HG03521 (cell line): ENCODE results near the gene UBALD2.
"Not testable (repeated sequence)": the region's sequence is repeated elsewhere in the genome, so short reads cannot be mapped to it uniquely, and the experiment has no call there.

ENCODE experiments used
- ATAC-seq: cut with Tn5 transposase; IDR thresholded peaks from one replicate; pipeline ENCODE4 v1.9.1; 2021; ENCODE audit warnings: mild to moderate bottlenecking, moderate library complexity; ENCODE audit not compliant: unreplicated experiment

UBALD2 gene

DNA sequence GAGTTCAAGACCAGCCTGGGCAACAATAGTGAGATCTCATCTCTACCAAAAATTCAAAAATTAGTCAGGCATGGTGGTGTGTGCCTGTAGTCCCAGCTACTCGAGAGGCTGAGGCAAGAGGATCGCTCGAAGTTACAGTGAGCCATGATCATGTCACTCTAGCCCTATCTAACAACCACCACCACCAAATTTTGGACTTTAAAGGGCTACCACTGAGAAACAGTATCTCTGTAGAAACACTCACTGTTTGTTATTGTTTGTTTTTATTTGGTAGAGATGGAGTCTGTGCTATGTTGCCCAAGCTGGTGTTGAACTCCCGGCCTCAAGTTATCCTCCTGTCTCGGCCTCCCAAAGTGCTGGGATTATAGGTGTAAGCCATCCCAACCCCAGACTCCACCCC lies 1.3 kb upstream of the UBALD2 start:
- no peak for ATAC-seq

DNA sequence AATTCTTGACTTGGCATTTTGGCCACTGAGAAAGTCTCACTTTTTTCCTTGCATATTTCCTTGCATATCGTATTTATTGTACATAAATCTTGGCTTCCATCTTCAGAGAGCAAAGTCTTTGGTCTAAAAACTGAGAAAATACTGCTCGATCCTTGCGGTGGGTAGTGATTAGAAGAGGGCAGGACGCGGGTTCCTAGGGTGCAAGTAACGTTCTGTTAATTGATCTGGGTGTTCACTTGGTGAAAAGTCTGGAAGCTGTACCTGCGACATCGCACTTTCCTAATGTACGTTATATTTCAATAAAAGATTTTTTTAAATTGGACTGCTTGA lies 758 bp upstream of the UBALD2 start:
- ATAC-seq = no peak

DNA sequence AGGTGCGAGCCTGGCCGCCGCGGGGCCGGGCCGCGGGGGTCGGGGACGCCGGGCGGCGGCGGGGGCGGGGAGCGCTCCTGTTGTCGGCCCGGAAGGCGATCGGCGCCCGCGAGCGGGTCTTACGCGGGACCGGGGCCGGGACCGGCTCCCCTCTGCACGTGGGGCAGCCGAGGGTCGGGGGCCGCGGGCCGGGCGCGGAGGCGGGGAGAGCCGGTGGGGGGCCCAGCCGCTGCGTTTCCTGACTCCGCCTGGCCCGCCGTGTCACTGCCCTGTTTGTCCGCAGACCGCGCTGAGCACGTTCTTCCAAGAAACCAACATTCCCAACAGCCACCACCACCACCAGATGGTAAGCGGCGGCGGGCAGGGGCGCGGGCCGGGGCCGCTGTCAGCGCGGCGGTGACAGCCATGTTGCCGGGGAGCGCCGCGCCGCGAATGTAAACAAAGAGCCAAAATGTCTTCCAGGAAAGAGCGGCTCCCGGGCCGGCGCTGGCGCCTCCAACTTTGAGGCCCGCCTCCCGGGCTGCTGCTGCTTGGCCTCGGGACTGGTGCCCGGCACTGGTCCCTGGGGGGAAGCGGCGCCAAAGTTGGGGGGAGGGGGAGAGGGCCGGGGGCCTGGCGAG lies 586 bp downstream of the UBALD2 start:
- no peak for ATAC-seq

DNA sequence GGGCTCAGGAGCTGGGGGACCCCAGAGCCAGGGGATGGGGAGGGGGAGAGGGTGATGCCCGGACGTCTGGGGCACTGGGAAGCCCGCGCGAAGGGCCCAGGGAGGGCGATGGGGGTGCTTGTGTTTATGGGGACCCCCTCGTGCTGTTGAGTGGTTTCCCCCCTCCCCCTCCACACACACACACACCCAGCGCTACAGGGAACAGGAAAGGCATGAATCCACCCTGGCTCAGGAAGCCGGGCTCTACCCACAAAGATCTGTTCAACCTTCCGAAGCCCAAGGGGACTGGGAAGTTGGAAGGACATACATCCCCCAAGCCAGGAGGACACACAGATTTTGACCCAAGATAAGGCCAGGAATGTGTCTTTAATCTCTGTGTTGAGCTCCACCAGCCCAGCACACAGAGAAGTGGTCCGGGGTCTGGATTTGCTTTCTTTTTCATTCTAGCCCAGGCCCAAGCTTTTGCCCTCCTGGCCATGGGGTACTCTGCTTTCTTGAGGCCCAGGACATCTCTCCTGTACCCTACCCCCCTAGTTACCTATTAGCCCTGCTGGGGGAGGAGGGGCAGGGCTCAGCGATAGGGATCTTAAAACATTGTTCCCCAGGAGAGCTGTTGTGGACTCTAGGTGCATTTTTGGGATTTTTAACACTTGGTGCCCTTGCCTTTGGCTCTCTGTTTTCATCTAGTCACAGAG lies 1.2 kb downstream of the UBALD2 start:
- no peak for ATAC-seq

DNA sequence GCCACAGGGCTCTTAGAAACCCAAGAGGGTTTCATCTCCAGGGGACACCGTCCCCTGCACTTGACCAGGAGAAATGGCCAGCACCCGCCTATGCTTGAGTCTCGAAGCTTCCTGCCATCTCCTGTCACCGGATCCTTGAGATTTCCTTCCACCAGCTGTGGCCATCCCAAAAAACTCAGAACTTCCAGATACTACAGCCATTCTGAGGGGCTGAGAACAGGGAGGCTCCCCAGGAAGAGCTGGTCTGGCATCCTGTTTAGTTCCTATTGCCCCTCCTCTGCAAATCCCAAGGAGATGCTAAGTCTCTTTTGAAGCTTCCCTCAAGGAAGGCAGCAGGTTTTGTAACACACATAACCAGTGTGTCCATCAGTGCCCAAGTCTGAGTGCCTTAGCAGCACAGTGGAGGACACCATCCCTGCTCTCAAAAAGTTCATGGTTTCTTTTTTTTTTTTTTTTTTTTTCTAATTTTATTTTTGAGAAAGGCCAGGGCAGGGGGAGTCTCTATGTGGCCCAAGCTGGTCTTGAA lies 2.0 kb downstream of the UBALD2 start:
- ATAC-seq = no peak

DNA sequence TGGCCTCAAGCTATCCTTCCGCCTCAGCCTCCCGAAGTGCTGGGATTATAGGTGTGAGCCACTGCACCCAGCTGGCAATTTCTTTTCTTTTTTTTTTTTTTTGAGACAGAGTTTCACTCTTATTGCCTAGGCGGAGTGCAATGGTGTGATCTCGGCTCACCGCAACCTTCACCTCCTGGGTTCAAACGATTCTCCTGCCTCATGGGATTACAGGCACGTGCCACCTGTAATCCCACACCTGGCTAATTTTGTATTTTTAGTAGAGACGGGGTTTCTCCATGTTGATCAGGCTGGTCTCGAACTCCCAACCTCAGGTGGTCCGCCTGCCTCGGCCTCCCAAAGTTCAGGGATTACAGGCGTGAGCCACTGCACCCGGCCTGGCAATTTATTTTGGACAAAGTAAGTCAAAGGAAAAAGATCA lies 2.4 kb downstream of the UBALD2 start:
- ATAC-seq = not testable (repeated sequence)

DNA sequence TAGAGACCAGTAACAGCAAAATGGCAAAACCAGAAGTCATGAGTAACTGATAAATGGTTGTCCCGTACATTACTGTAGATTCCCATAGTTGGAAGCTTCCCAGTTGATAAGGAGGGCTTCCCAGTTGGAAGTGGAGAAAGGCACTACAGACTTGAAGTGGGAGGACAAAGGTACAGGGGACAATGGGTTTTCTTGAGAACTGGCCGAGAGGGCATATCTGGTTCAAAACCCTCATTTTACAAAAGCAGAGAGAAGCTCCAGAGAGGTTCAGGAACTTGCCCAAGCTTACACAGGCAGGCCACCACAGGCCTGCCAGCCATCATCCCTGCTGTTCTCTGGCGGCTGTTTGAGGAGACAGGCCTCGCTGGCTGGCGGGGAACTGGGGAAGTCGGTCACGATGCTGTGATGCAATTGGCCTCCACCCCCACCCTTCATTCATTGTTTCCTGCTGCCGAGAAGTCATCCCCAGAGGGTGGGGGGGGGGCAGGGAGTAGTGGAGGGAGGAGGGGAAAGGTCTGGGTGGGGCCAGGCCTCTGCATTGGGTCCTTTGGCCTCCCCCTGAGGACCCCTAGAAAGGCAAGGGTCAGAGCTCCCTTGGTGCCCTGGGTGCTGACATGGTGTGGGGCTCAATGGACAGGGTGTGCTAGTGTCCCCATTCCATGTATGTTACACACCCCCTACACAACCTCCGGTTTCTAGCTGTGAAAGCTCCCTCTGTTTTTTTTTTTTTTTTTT lies 3.0 kb downstream of the UBALD2 start:
- no peak for ATAC-seq

DNA sequence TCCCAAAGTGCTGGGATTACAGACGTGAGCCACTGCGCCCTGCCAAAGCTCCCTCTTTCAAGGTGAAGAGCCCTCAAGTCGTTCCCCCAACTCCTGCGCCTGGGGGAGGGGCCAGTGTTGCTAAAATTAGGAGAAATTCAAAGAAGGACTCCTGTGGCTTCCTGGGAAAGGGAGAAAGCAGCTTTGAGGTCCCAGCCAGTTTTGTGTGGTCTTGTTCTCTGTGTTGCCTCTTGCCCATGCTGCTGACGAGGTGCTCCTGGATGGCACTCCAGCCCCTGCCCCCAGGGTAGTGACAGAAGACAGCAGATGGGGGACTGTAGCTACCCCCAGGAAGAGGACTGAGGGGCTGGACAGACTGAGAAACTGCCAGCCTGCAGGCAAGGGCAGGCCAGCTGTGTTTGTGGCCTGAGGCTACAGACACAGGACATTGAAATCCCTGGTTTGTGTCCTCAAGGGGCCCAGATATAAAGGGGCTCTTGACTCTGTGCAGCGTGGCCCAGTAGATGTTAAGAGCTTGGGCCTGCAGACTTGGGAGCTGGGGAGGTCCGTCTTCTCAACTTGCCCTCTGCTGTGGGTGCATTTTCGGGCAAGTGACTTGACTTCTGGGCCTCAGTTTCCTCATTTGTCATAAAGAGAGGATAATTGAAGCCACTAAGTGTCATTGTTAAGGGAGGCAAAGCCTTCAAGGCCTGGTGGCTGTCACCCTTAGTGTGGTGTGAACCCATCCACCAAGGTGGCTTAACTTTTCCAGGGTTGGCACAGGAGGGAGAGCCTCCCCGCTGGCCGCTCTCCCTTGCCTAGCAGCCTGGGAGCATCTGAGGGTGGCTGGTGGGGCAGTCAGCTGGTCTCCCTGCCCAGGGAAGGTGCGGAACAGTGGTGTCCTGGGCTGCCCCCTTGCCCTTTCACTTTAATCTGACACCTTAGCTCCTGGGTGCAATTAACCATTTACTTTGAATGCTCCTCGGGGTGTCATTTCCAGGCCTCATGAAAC lies 4.1 kb downstream of the UBALD2 start:
- no peak for ATAC-seq

DNA sequence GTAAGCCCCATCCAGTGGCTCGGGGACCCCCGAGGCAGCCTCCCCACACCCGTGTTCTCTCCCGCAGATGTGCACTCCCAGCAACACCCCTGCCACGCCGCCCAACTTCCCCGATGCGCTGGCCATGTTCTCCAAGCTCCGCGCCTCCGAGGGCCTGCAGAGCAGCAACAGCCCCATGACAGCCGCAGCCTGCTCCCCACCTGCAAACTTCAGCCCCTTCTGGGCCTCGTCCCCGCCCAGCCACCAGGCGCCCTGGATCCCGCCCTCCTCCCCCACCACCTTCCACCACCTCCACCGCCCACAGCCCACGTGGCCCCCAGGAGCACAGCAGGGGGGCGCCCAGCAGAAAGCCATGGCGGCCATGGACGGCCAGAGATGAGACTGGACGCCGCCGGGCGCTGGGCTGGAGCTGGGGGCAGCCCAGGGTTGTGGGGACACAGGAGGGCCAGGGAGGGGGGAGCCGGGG lies 5.0 kb downstream of the UBALD2 start:
- ATAC-seq = no peak

DNA sequence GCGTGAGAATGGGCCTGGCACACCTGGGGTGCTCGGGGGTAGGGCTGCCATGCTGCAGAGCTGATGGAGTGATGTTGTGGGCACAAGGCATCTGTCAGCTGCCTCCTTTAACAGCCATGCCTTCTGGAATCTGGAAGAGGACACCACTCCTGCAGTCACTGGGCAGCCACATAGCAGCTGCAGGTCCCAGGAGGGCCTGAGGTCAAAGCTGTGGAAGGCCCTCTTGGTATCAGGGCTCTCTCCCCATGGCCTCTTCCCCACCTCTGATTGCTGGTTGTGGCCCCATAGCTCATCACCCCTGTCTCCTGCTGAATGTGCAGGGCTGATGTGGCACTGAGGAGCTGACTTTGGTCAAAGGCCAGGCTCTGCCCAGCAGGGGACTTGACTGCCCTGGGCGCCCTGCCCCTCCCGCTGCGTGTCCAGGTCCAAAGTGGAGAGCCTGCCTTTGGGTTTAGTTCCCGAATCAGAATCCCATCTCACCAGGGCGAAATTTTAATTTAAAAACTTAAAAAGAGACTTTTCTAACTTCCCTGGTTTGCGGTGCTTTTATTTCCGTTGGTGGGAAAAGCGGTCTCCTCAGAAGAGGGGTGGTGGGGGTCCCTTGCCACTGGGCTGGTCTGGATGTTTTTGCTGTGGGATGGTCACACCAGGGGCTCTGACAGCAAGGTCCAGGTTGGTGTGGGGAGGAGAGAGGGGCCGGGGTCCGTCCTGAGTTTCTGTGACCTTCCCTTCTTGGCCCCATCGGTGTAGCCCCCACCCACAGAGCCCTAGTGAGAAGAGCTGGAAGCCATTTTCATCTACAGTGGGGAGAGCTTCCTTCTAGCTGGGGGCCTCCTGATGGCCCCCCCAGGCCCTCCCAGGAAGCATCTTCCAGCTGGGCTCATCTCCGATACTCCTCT lies 5.9 kb downstream of the UBALD2 start:
- ATAC-seq = no peak

DNA sequence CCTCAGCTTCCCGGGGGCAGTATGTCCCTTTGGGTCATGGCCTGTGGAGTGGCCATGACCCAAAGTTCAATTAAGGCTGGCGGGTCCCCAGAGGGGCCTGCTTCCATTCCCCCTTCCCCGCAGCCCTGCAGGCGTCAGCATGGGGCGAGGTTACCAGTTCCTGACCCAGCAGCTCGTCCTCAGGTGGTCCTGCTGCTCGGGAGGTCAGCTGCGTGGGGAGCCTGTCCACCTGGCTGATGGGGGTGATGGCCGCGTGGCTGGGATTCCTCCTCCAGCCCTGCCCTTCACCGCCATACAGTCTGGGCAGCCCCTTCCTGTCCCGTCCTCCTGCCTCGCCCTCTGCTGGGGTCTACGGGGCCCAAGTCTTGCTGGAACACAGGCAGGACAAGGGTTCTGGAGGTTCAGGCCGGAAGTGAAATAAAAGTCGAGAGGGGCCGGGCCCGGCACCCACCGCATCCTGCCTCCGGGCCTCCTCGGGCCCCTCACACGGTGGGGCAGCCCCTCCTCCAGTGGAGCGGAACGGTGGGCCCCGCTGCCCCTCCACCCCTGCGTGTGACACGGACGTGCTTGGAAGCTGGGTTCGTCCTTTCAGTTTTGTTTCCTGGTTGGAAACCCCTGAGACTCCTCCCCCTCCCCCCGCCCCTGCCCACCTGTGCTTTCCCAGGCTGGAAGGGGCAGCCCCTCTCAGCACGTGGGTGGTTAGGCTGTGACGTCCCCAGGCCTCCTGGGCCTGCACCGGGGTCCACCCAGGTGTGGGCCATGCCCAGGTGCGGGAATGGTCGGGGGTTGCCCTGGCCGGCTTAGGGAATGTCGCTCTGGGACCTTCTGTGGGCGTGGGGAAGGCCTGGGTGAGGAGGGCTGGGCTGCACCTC lies 6.8 kb downstream of the UBALD2 start:
- peak; percentile 50 for ATAC-seq

DNA sequence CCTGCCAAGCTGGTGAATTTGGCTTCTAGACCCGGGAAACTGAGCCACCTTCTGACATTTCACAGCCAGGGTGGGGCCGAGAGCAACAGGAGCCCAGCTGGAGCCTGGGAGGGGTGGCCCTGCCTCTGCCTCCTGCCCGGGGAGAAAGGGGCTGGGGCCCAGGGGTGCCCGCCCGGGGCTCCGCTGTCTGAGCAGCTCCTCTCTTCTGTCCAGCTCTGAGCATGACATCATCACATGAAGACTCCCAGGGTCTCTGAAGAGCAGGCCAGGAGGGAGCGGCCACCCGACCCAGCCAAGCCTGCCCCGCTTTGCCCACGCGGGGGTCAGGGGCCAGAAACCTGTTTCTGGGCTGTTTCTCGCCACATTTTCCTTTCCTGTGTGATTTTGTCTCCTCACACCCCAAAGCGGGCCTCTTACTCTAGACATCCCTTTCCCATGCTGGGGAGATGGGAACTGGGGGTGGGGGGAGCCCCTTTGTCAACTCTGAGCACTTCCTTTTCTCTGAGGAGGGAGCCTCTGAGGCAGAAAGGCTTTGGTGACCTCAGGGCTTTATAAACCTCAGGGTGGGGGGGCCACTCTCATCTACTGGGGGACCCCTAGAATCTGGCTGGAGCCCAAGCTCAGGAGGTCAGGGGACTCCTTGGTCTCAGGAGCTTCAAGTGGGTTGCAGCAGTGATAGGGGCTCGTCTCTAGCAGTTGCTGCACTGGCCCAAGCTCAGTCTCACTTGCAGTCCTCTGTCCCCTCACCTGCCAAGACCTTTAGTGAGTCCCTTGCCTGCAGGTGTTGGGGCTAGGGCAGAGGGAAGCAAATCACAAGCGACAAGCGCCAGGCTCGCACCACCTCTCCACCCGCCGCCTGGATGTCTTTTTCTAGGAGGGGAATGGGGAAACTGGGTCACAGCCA lies 7.6 kb downstream of the UBALD2 start:
- ATAC-seq = no peak

DNA sequence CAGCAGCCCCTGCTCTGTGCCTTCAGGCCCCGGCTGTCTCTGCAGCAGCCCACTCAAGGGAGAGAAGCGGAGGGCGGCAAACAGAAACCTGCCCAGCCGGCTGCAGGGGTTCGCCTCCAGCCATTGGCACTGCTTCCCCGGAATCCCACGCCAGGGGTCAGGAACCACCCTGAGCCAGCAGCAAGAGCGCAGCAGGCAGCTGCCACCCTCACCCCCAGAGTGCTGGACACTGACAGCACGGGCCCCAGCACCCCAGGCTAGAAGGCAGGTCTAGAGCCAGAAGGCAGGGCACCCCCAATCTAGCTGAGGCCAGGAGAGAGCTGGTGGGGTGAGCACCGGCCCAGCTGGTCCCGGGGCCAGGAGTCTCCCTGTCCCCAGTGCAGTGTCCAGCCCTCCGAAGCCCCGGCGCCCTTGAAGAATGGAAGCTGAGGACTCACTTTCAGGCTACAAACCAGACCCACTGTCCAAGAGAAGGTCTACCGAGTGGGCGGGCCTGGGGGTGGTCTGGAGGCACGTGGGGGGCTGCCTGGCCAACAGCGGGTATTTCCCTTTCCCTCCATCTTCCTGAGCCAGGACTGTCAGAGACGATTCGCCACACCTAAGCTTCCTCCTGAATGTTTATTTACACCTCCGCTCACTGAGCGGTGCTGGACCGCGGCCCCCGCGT lies 8.4 kb downstream of the UBALD2 start:
- no peak for ATAC-seq

DNA sequence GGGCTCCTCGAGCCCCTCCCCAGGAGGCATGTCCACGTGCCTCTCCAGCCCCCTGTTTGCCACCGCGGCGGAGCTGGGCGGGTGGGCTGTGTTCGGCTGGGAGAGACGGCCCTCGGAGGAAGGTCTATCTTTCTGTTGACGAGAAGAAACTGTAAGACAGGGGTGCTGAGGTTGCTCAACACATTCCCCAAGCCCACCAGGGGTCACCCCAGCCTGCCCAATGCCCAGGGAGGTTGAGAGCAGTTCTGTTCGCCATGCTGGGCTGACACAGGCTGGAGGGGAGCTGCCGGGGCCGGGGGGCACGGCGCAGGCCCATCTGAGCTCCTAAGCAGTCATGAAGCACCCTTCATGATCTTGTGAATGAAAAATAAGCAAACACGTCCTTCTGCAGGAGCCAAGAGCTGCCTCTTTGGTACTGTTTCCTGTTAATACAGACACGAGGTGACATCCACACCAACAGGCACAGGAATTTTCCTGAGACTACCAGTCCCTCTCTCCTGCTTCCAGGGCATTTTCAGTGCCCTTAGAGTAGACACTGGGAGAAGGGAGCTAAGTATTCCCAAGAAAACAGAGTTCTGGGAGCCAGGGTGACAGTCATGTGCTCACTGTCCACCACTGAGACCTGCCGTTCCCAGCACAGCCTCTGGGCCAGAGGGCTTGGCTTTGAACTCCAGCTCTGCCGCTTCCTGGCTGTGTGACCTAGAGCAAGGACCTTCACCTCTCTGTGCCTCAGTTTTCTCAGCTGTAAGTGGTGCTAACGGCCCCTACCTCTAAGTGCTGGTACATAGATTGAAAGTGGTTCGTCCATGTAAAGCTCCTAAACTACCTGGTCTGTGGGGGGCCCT lies 9.2 kb downstream of the UBALD2 start:
- no peak for ATAC-seq

DNA sequence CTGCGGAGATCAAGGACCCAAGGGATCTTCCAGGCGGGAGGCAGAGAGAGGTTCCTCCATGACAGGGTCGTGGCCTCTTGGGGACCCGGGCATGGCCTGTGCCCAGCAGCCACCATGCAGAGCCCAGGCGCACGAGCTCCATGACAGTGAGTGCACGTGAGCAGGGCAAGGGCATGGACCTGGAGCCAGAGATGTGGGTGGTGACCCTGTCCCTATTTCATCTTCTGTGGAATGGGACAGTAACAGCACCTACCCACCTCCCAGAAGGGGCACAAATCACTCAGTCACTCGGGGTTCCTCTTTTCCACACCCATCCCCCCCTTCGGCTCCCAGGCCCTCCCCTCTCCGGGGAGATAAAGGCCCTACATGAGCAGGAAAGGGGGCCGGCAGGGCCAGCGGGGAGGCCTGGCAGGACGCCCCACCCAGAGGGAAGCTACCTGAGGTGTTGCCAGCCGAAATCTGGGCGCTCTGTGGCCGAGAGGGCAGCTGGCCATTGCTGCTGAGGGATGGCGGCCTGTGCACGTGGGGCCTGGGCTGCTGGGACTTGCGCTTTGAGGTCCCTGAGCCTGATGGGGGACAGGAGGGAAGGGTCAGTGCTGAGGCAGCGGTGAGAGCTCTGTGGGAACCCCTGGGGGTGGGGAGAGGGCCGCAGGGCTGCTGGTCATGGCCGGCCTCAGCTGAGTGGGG lies 10.4 kb downstream of the UBALD2 start:
- ATAC-seq = no peak

DNA sequence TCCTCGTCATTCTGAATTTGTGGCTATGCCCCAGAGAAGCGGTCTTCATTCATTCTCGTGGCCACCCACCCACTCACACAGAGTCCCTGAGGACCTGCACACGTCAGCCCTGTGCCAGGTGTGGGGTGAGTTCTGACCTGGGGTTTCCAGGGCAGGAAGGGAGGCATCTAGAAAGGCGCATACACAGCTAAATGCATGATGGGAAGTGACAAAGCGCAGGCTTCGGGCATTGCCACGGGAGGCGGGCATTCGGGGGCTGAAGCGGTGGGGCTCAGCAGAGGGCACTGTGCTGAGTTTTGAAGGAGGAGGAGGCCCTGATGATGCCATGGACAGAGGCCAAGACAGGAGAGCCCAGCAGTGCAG lies 10.9 kb downstream of the UBALD2 start:
- no peak for ATAC-seq
